GM12878 (cell line): ENCODE data around the gene IHH. TPM values are rescaled to one million over a fixed set of nuclear protein-coding genes. Genes with fewer than 3 reads are reported as not detected.

ENCODE experiments used
- ATAC-seq: fragments of 200-7000 bp; cut with Tn5 transposase; 3 replicates; pipeline ENCODE4 v1.9.1; 2020; ENCODE audit warnings: mild to moderate bottlenecking, moderate library complexity
- BruUV-seq: library from RNA; stranded (reverse); fragments of 400-500 nt; replicated peaks from 2 replicates; lab custom pipeline; 2021; lab: Mats Ljungman, UMichigan
- CTCF ChIA-PET: fragments of 300-600 bp; sonication (Branson Sonifier 250); formaldehyde crosslinking; extraction: SDS; loops from one replicate; lab custom pipeline; 2021; ENCODE audit warnings: inconsistent platforms; lab: Yijun Ruan, JAX
- POLR2A ChIA-PET: fragments of 350-600 bp; formaldehyde crosslinking; extraction: SDS; loops from one replicate; lab custom pipeline; 2021; ENCODE audit warnings: inconsistent platforms; lab: Charles Lee
- RAD21 ChIA-PET: fragments of 300-600 bp; sonication (Branson Sonifier 250); formaldehyde crosslinking; loops from one replicate; lab custom pipeline; 2023; ENCODE audit warnings: antibody characterized with exemption; ENCODE audit not compliant: unreplicated experiment; lab: Charles Lee
- SMC1A ChIA-PET: fragments of 300-600 bp; sonication (Branson Sonifier 250); formaldehyde crosslinking; loops from one replicate; lab custom pipeline; 2023; ENCODE audit not compliant: unreplicated experiment, uncharacterized antibody; lab: Charles Lee
- DNase-seq: peaks from one replicate; pipeline ENCODE4 v3.0.0-alpha.2; 2011; ENCODE audit warnings: low read depth, low spot score
- FAIRE-seq: peaks from 3 replicates; lab custom pipeline; 2011; peaks lifted over from hg19 to GRCh38; lab: Jason Lieb, UNC
- H2AFZ ChIP-seq: 2 replicates; pipeline ENCODE4 v1.6.0; 2011; ENCODE audit warnings: low read depth, low read length, control low read depth; ENCODE audit not compliant: control insufficient read depth
- H3K27ac ChIP-seq: 2 replicates; pipeline ENCODE4 v1.5.1; 2011; ENCODE audit warnings: control low read depth; ENCODE audit not compliant: control insufficient read depth, insufficient read depth
- H3K27me3 ChIP-seq, 2 experiments: replicated peaks in 1 of 2; 2 replicates each; pipeline versions ENCODE4 v1.6.0 to v1.6.1; 2011; ENCODE audit warnings: low read length in 1 of 2; ENCODE audit not compliant: control insufficient read depth in 2 of 2, insufficient read depth in 2 of 2
- H3K36me3 ChIP-seq, 2 experiments: 2 replicates each; pipeline ENCODE4 v1.5.1; 2011; ENCODE audit warnings: low read length in 1 of 2; ENCODE audit not compliant: control insufficient read depth in 2 of 2, insufficient read depth in 2 of 2
- H3K4me1 ChIP-seq: 2 replicates; pipeline ENCODE4 v1.6.1; 2011; ENCODE audit warnings: mild to moderate bottlenecking, low read length, moderate library complexity, mixed read lengths; ENCODE audit not compliant: control insufficient read depth, insufficient read depth
- H3K4me2 ChIP-seq: 2 replicates; pipeline ENCODE4 v1.6.0; 2011; ENCODE audit warnings: control low read depth; ENCODE audit not compliant: control insufficient read depth, insufficient read depth
- H3K4me3 ChIP-seq: fragments of 200-600 bp; sonication (generic); 2 replicates; pipeline ENCODE4 v1.5.1; 2016
- H3K79me2 ChIP-seq: 2 replicates; pipeline ENCODE4 v1.6.0; 2011; ENCODE audit warnings: low read length; ENCODE audit not compliant: control insufficient read depth, insufficient read depth
- H3K9ac ChIP-seq: 2 replicates; pipeline ENCODE4 v1.8.0; 2011; ENCODE audit warnings: low read length, control low read depth, mixed read lengths; ENCODE audit not compliant: control insufficient read depth, insufficient read depth
- H3K9me3 ChIP-seq: replicated peaks from 3 replicates; pipeline ENCODE4 v1.5.1; 2011; ENCODE audit warnings: mild to moderate bottlenecking, low read length; ENCODE audit not compliant: control insufficient read depth, insufficient read depth
- H4K20me1 ChIP-seq: 2 replicates; pipeline ENCODE4 v1.6.0; 2011; ENCODE audit not compliant: control insufficient read depth, insufficient read depth
- BCL11A ChIP-seq: IDR thresholded peaks from 2 replicates; pipeline ENCODE4 v1.6.1; 2011; ENCODE audit warnings: low read depth, low read length
- CBFB ChIP-seq: IDR thresholded peaks from 2 replicates; pipeline ENCODE4 v1.6.1; 2016; ENCODE audit warnings: antibody characterized with exemption, low read depth
- CBX3 ChIP-seq: fragments of 200-600 bp; sonication (generic); IDR thresholded peaks from 2 replicates; pipeline ENCODE4 v1.6.1; 2016; ENCODE audit warnings: low read depth, borderline replicate concordance
- CEBPZ ChIP-seq: fragments of 150-350 bp; IDR thresholded peaks from 2 replicates; pipeline ENCODE4 v1.6.1; 2016; ENCODE audit warnings: low read depth, low read length
- CHD2 ChIP-seq: IDR thresholded peaks from 2 replicates; pipeline ENCODE4 v1.6.1; 2011; ENCODE audit warnings: low read depth, low read length, improper control_type of control experiment, borderline replicate concordance
- DPF2 ChIP-seq: fragments of 450-650 bp; IDR thresholded peaks from 2 replicates; pipeline ENCODE4 v1.6.1; 2017; ENCODE audit warnings: mild to moderate bottlenecking
- IRF4 ChIP-seq: IDR thresholded peaks from 2 replicates; pipeline ENCODE4 v1.6.1; 2011; ENCODE audit warnings: low read depth, low read length
- IRF5 ChIP-seq: fragments of 450-650 bp; IDR thresholded peaks from 2 replicates; pipeline ENCODE4 v1.6.1; 2017; ENCODE audit warnings: borderline replicate concordance
- MEF2B ChIP-seq: fragments of 450-650 bp; IDR thresholded peaks from 2 replicates; pipeline ENCODE4 v1.6.1; 2018; ENCODE audit warnings: mild to moderate bottlenecking, moderate library complexity; ENCODE audit not compliant: partially characterized antibody, poor library complexity, severe bottlenecking
- MXI1 ChIP-seq: fragments of 150-350 bp; IDR thresholded peaks from 2 replicates; pipeline ENCODE4 v1.6.1; 2011; ENCODE audit warnings: low read depth, mild to moderate bottlenecking, inconsistent platforms, low read length, improper control_type of control experiment
- NFYB ChIP-seq: IDR thresholded peaks from 2 replicates; pipeline ENCODE4 v1.6.1; 2011; ENCODE audit warnings: low read depth, mild to moderate bottlenecking, low read length, improper control_type of control experiment, moderate library complexity; ENCODE audit not compliant: insufficient read depth
- PML ChIP-seq: IDR thresholded peaks from 2 replicates; pipeline ENCODE4 v1.6.1; 2012; ENCODE audit warnings: low read length, inconsistent platforms
- POU2F2 ChIP-seq: IDR thresholded peaks from 3 replicates; pipeline ENCODE4 v1.6.1; 2011; ENCODE audit warnings: low read depth, mild to moderate bottlenecking, low read length, borderline replicate concordance
- REST ChIP-seq: IDR thresholded peaks from 2 replicates; pipeline ENCODE4 v1.6.1; 2012; ENCODE audit warnings: mild to moderate bottlenecking, low read depth, low read length
- SMC3 ChIP-seq: IDR thresholded peaks from 2 replicates; pipeline ENCODE4 v1.6.1; 2011; ENCODE audit warnings: low read length, improper control_type of control experiment, borderline replicate concordance
- TCF3 ChIP-seq: IDR thresholded peaks from 2 replicates; pipeline ENCODE4 v1.6.1; 2012; ENCODE audit warnings: low read depth, mild to moderate bottlenecking, low read length, borderline replicate concordance; ENCODE audit not compliant: insufficient read depth
- WGBS: methylation state at CpG from one replicate; pipeline ENCODE4 v1.1.6; 2016; ENCODE audit warnings: low lambda C conversion rate; ENCODE audit not compliant: insufficient replicate concordance, insufficient coverage; ENCODE audit errors: missing lambda C conversion rate; 5-methylcytosine and 5-hydroxymethylcytosine counted together
- in situ Hi-C: fragments of 300-500 bp; cut with MboI; formaldehyde crosslinking; loops from 9 replicates; pipeline ENCODE4 v1.14.3; 2018; ENCODE audit warnings: mixed read lengths
- intact Hi-C: fragments of 100-400 bp; cut with micrococcal nuclease; formaldehyde crosslinking; loops from one replicate; pipeline ENCODE4 v1.14.2; 2022; ENCODE audit not compliant: unreplicated experiment
- polyA plus RNA-seq, 11 experiments: library from polyadenylated mRNA; depleted of rRNA in 4 of 11; unstranded in 6 of 11; stranded (reverse) in 5 of 11; fragments of >200 nt; fragmentation: Nextera tagmentation in 4 of 11; fragmentation: Illumina TruSeq in 1 of 11; extraction: Ambion mirVana in 4 of 11; extraction: Trizol in 1 of 11; gene quantifications; 1 replicate in 1 of 11; 2 replicates in 10 of 11; pipeline versions ENCODE4 v1.2.1 to v1.2.3, GENCODE V29; 2011 to 2016; ENCODE audit warnings: inconsistent platforms in 2 of 11, missing spikeins in 2 of 11, low read depth in 1 of 11
- total RNA-seq, 4 experiments: library from RNA; depleted of rRNA in 3 of 4; stranded (reverse); fragments of >200 nt in 3 of 4; fragmentation: Illumina TruSeq in 1 of 4; extraction: Trizol in 1 of 4; gene quantifications; 2 replicates each; pipeline versions ENCODE4 v1.2.1 to v1.2.3, GENCODE V29; 2013 to 2021

Gene IHH
- total and polyA plus RNA-seq, 10 of the 15 experiments (the other 5 are each of a cell fraction or from before 2014, with no cell fraction given): 0.04 TPM; not detected in 9

- no peak overlapping the region for H3K4me3 ChIP-seq
- in situ Hi-C loops (no loop called here), intact Hi-C loops (no loop called here)
- H3K27ac ChIP-seq: no peak overlapping the region
- under 1% methylated on average over 8 of the region's 8 CpGs for WGBS
- BruUV-seq: no TSS peak
- ChIA-PET POLR2A (no interaction called here), RAD21 (no interaction called here), SMC1A (no interaction called here), CTCF (interaction anchor here (0.6 to 1.5 kb wide), 4 partner anchors 8 to 330 kb away, joined by 3 to 4 read pairs (median 4); no protein-coding TSS in a partner anchor)
- DNase-seq: no peak
- no peak overlapping the region for H3K9ac ChIP-seq
- no peaks in the 10 kb centered on the region for H4K20me1 ChIP-seq
- H2AFZ ChIP-seq: no peak overlapping the region
- H3K27me3 ChIP-seq: peaks cover 0 to 13% of the 10 kb centered on the region in 2 experiments; a peak in 3 of 4 replicates
- H3K9me3 ChIP-seq: no peaks in the 10 kb centered on the region
- FAIRE-seq: no peak
- no peaks in the 10 kb centered on the region for H3K4me1 ChIP-seq
- no peak for ATAC-seq
- no peaks in the 10 kb centered on the region for H3K79me2 ChIP-seq
- H3K4me2 ChIP-seq: no peak overlapping the region
- H3K36me3 ChIP-seq: no peaks in the 10 kb centered on the region
- TF ChIP-seq CBFB (no peak), IRF5 (no peak), NFYB (no peak), DPF2 (no peak), CBX3 (no peak), TCF3 (no peak), MXI1 (no peak), MEF2B (no peak), BCL11A (no peak), SMC3 (no peak), IRF4 (no peak), CEBPZ (no peak), CHD2 (no peak), PML (no peak), REST (no peak), POU2F2 (no peak)
Measured at GRCh38 chr2:219037783-219038499, 22.8 kb downstream of the IHH start.
